Subcutaneous adipose tissue (tissue), 4 donors: ENCODE results near the gene GIN1. TPM values are rescaled to one million over a fixed set of nuclear protein-coding genes. Genes with fewer than 3 reads are reported as not detected.

Experiments used
- total RNA-seq, 4 donors: library from RNA; depleted of rRNA; stranded (reverse); fragments of >200 nt; gene quantifications; one replicate each; pipeline ENCODE4 v1.1.0, GENCODE V29; 2016
- TF ChIP-seq, protein P1 (sequence below): fragments of 450-650 bp; IDR thresholded peaks from one replicate; pipeline ENCODE4 v1.5.1; 2016; ENCODE audit warnings: low read depth, mild to moderate bottlenecking, control low read depth, antibody characterized with exemption, moderate library complexity

Gene GIN1
- total RNA-seq, 4 donors from 2014 or later = 3.0 to 6.5 (median 4.2) TPM

DNA sequence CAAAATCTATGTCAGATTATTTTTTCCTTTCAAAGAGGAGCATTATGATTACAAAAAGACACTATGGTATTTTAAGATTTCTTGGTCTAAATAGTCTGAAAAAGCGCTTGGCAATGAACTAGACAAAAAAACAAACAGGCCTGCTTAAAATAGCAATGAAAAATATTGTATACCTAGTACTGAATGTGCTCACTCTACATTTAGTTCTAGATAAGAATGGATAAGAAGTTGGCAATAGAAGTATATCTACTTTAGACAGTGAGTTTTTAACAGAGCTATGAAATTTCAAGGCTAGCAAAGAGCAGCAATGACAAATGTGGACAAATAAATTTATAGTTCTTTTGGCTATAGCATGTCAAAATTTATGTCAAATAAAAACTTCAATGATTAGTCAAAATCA, 26.2 kb downstream of the GIN1 start:
- TF ChIP-seq, protein P1, sequence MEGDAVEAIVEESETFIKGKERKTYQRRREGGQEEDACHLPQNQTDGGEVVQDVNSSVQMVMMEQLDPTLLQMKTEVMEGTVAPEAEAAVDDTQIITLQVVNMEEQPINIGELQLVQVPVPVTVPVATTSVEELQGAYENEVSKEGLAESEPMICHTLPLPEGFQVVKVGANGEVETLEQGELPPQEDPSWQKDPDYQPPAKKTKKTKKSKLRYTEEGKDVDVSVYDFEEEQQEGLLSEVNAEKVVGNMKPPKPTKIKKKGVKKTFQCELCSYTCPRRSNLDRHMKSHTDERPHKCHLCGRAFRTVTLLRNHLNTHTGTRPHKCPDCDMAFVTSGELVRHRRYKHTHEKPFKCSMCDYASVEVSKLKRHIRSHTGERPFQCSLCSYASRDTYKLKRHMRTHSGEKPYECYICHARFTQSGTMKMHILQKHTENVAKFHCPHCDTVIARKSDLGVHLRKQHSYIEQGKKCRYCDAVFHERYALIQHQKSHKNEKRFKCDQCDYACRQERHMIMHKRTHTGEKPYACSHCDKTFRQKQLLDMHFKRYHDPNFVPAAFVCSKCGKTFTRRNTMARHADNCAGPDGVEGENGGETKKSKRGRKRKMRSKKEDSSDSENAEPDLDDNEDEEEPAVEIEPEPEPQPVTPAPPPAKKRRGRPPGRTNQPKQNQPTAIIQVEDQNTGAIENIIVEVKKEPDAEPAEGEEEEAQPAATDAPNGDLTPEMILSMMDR = no peak

DNA sequence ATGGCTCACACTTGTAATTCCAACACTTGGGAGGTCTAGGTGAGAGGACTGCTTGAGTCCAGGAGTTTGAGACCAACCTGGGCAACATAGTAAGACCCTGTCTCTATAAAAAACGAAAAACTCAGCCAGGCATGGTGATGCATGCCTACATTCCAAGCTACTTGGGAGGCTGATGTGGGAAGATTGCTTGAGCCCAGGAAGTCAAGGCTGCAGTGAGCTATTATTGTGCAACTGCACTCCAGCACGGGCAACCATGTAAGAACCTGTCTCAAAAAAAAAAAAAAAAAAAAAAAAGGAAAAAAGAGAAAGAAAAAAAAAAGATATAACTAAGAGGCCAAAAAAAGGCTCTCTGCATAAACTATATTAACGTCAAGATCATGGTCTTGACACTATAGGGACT, 27.3 kb downstream of the GIN1 start:
- TF ChIP-seq, protein P1 = no peak

- TF ChIP-seq, protein P1 = no peak
Observed at GRCh38 chr5:103090791-103091190, 29.1 kb downstream of the GIN1 start.

DNA sequence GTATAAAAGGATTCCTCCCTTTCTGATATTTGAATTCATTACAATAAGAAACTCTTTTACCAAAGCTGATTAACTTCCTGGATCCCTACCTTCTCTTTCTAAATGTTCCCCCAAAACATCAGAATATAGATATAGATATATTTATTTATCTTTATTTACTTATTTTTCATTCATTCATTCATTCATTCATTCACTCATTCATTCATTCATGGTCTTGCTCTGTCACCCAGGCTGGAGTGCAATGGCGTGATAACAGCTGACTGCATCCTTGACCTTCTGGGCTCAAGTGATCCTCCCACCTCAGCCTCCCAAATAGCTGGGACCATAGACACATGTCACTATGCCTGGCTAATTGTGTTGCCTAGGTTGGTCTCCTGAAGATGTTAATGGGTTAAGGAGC, 30.7 kb downstream of the GIN1 start:
- TF ChIP-seq, protein P1 = no peak

DNA sequence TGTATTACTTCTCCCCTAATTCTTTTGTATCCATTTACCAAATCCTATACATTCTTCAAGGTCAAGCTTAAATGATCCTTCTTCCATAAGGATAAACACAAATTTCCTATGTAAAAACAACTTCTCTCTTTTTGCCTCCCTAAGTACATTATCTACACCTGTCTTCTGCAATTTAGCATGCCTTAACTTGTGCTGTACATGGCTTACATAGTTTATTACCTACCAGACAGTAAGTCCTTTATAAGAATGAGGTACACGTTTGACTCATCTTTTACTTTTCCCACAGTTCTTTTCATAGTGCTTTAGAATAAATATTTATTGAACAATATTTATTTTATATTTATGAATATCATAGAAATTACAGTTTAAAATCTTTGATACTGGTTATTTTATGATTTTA, 33.4 kb downstream of the GIN1 start:
- TF ChIP-seq, protein P1 = no peak

DNA sequence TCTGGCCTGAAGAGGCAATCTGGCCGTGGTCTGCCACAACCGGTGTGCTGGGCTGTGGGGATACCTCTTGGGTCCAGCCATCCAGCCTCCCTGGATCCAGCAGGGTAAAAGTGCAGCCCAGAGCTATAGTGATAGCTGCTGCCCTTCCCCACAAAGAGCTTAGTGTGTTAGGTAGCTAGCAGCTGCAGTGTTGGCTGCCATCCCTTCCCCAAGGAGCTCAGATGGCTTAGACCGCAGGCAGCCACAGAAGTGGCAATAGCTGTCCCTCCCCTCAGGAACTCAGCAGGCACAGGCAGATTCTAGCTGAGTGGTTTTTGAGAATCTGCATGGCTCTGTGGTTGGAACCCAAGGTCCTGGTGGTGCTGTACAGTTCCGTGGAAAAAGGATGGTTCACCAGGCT, 40.1 kb downstream of the GIN1 start:
- TF ChIP-seq, protein P1 = no peak

GRCh38 chr5:103075442-103075841, 44.5 kb downstream of the GIN1 start:
- TF ChIP-seq, protein P1 = no peak
